OCI-LY3 (cell line): ENCODE results near the gene DDX31.

Experiments
- H2AFZ ChIP-seq: fragments of 200-600, 300-600 bp; shearing (Covaris generic); 2 replicates; pipeline ENCODE4 v1.6.0; 2014; ENCODE audit warnings: antibody characterized with exemption, low read depth, low read length
- H3K27ac ChIP-seq: fragments of 200-600, 300-600 bp; sonication (generic); 2 replicates; pipeline ENCODE4 v1.5.1; 2014; ENCODE audit warnings: mild to moderate bottlenecking, low read length, moderate library complexity, mixed read lengths
- H3K27me3 ChIP-seq: fragments of 200-600, 300-600 bp; sonication (generic); 2 replicates; pipeline ENCODE4 v1.6.1; 2014; ENCODE audit warnings: low read depth, low read length, mixed read lengths
- H3K36me3 ChIP-seq: fragments of 200-600, 300-600 bp; sonication (generic); replicated peaks from 2 replicates; pipeline ENCODE3; 2014; ENCODE audit warnings: low read depth, low read length, mixed read lengths
- H3K4me1 ChIP-seq: fragments of 300-600, 200-600 bp; sonication (generic); 2 replicates; pipeline ENCODE4 v1.6.1; 2014; ENCODE audit warnings: low read length, mixed read lengths
- H3K4me2 ChIP-seq: fragments of 200-600, 300-600 bp; sonication (generic); 2 replicates; pipeline ENCODE4 v1.6.1; 2014; ENCODE audit warnings: low read length, mixed read lengths
- H3K4me3 ChIP-seq: fragments of 300-600, 200-600 bp; sonication (generic); 2 replicates; pipeline ENCODE4 v1.5.1; 2014; ENCODE audit warnings: antibody characterized with exemption, mild to moderate bottlenecking, low read length, moderate library complexity
- H3K79me2 ChIP-seq: fragments of 300-600, 200-600 bp; shearing (Covaris generic); 2 replicates; pipeline ENCODE4 v1.6.1; 2014; ENCODE audit warnings: mild to moderate bottlenecking, low read length, mixed read lengths
- H3K9ac ChIP-seq: fragments of 300-600, 200-600 bp; shearing (Covaris generic); 2 replicates; pipeline ENCODE4 v1.6.0; 2014; ENCODE audit warnings: mild to moderate bottlenecking, low read length, moderate library complexity
- H3K9me3 ChIP-seq: fragments of 200-600, 300-600 bp; shearing (Covaris generic); 2 replicates; pipeline ENCODE4 v1.6.1; 2014; ENCODE audit warnings: low read length, mixed read lengths; ENCODE audit not compliant: insufficient read depth
- H4K20me1 ChIP-seq: fragments of 200-600, 300-600 bp; sonication (generic); 2 replicates; pipeline ENCODE4 v1.6.1; 2016; ENCODE audit warnings: low read length, mixed read lengths; ENCODE audit not compliant: insufficient read depth
- EZH2phosphoT487 ChIP-seq: fragments of 200-600 bp; shearing (Covaris generic); IDR thresholded peaks from 2 replicates; pipeline ENCODE4 v1.6.1; 2018; ENCODE audit warnings: antibody characterized with exemption, mixed run types, low read depth
- TF ChIP-seq, protein P1 (sequence below): fragments of 200-600, 300-600 bp; sonication (generic); IDR thresholded peaks from 2 replicates; pipeline ENCODE4 v1.5.1; 2014; ENCODE audit warnings: antibody characterized with exemption, low read length, low read depth

Gene DDX31

DNA sequence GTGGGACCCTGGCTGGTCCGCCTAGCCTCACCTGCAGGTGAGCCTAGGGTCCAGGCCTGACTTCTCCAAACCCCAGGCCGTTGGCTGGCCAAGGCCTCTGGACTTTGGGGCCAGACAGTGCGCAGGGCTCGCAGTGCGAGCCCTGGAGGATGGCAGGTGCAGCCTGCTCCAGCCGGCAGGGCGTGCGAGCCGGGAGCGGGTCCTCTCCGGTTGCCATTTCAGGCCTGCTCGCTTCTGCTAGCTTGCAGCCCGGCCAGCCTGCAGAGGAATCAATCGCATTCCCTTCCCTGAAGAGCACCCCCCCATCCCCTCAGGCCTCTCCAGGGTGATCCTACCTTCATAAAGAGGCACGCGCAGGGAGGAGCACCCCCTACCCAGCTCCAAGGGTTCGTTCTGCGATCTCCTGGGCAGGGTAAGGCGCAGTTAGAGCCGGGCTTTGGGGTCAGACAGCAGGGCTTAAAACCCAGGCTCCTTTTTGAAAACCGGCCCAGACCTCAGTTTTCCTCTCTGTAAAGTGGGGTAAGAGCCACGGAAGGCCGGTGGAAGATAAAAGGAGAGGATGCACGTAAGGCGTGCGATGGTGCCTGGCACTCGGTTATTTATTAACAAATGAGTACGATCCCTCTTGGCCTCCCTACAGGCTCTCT is 81.2 kb downstream of the DDX31 start:
- Histone ChIP-seq H3K9ac (no peak overlapping the region), H3K4me1 (peaks cover 9% of the 10 kb centered on the region), H3K36me3 (peaks cover 4% of the 10 kb centered on the region), H2AFZ (no peak overlapping the region), H3K4me3 (no peak overlapping the region), H3K27me3 (no peaks in the 10 kb centered on the region), H4K20me1 (no peaks in the 10 kb centered on the region), H3K9me3 (no peaks in the 10 kb centered on the region), H3K27ac (no peak overlapping the region), H3K79me2 (no peaks in the 10 kb centered on the region), H3K4me2 (no peak overlapping the region)
- TF ChIP-seq EZH2phosphoT487: no peak
- TF ChIP-seq, protein P1, sequence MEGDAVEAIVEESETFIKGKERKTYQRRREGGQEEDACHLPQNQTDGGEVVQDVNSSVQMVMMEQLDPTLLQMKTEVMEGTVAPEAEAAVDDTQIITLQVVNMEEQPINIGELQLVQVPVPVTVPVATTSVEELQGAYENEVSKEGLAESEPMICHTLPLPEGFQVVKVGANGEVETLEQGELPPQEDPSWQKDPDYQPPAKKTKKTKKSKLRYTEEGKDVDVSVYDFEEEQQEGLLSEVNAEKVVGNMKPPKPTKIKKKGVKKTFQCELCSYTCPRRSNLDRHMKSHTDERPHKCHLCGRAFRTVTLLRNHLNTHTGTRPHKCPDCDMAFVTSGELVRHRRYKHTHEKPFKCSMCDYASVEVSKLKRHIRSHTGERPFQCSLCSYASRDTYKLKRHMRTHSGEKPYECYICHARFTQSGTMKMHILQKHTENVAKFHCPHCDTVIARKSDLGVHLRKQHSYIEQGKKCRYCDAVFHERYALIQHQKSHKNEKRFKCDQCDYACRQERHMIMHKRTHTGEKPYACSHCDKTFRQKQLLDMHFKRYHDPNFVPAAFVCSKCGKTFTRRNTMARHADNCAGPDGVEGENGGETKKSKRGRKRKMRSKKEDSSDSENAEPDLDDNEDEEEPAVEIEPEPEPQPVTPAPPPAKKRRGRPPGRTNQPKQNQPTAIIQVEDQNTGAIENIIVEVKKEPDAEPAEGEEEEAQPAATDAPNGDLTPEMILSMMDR: no peak

DNA sequence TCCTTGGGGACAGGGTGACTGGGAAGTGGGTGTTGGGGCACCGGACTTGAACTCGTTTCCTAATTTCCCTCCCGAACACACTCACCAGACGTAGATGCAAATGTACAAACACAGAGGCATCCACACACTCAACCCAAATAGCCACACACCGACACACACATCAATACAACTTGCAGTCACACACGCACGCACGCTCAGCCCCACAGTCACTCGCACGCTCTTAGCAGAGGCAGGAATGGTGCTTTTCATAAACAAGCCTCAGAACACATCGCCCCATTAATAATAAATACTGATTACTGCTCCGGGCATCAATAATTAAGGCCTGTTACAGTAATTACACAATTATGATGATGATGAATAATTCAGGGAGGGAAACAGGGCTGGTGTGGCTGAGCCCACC is 81.7 kb downstream of the DDX31 start:
- H3K4me1 ChIP-seq: peaks cover 9% of the 10 kb centered on the region
- no peak overlapping the region for H3K4me2 ChIP-seq
- H3K36me3 ChIP-seq: no peaks in the 10 kb centered on the region
- H2AFZ ChIP-seq: no peak overlapping the region
- TF ChIP-seq EZH2phosphoT487: no peak
- TF ChIP-seq, protein P1: no peak
- H3K79me2 ChIP-seq: no peaks in the 10 kb centered on the region
- no peak overlapping the region for H3K4me3 ChIP-seq
- no peaks in the 10 kb centered on the region for H3K9me3 ChIP-seq
- H3K27ac ChIP-seq: no peak overlapping the region
- H3K9ac ChIP-seq: no peak overlapping the region
- H3K27me3 ChIP-seq: no peaks in the 10 kb centered on the region
- H4K20me1 ChIP-seq: no peaks in the 10 kb centered on the region

DNA sequence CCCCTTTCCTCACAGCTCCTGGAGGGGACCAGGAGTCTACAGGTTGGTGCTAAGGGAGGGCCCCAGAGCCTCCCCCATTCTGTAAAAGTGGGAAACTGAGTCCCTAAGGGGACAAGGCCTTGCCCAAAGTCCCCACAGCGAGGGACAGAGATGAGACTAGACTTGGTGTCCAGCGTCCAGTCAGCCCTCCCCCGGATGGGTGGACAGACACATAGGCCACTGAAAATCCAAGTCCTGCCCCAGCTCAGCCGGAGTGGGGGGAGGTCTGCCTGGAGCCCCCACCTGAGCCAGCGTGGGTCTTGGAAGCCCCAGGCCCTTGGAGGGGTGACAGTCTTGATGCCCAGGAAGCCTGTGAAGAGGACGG is 82.2 kb downstream of the DDX31 start:
- Histone ChIP-seq H3K4me2 (no peak overlapping the region), H2AFZ (no peak overlapping the region), H3K9me3 (no peaks in the 10 kb centered on the region), H3K9ac (no peak overlapping the region), H3K27me3 (no peaks in the 10 kb centered on the region), H3K27ac (no peak overlapping the region), H3K79me2 (no peaks in the 10 kb centered on the region), H3K4me1 (peaks cover 9% of the 10 kb centered on the region), H3K4me3 (no peak overlapping the region), H4K20me1 (no peaks in the 10 kb centered on the region), H3K36me3 (no peaks in the 10 kb centered on the region)
- TF ChIP-seq, protein P1: no peak
- TF ChIP-seq EZH2phosphoT487: no peak

DNA sequence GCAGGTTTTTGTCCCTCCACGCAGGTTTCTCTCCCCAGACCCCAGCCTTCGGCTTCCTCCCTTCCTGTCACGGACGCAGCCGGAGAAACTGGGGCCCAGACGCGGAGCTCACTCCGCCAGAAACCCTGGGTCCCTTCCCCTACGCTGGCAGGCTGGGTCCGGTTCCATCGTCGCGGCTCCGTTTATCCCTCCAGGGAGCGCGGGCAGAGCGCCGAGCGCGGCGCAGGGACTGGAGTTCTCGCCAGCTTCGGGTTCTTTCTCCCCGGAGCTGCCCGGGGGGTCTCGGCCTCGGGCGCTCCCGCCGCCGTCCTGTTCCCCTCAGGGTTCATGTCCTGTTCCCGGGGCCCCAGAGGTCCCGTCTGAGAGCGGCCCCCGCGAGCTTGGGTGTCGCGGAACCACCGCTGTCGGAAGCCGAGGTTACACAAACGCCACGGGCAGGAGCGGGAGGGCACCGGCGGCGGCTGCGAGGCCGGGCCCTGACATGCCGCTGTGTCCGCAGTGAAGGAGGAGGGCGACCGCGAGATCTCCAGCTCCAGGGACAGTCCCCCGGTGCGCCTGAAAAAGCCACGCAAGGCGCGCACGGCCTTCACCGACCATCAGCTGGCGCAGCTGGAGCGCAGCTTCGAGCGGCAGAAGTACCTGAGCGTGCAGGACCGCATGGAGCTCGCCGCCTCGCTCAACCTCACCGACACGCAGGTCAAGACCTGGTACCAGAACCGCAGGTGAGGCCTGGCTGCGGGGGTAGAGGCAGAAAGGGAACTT is 82.8 kb downstream of the DDX31 start:
- Histone ChIP-seq H3K4me2 (no peak overlapping the region), H4K20me1 (no peaks in the 10 kb centered on the region), H3K4me3 (no peak overlapping the region)

More for the DNA sequence above, 82.8 kb downstream of the DDX31 start:
- no peaks in the 10 kb centered on the region for H3K36me3 ChIP-seq
- H3K9me3 ChIP-seq: no peaks in the 10 kb centered on the region
- H3K9ac ChIP-seq: no peak overlapping the region
- no peaks in the 10 kb centered on the region for H3K79me2 ChIP-seq
- H3K27me3 ChIP-seq: no peaks in the 10 kb centered on the region
- peaks cover 9% of the 10 kb centered on the region for H3K4me1 ChIP-seq
- H3K27ac ChIP-seq: no peak overlapping the region
- H2AFZ ChIP-seq: no peak overlapping the region
- TF ChIP-seq, protein P1: no peak
